Measurements from ENCODE around the gene CAPN8. TPM values are rescaled to one million over a fixed set of nuclear protein-coding genes. Genes with fewer than 3 reads are reported as not detected.
"Not testable (repeated sequence)": the region's sequence is repeated elsewhere in the genome, so short reads cannot be mapped to it uniquely, and the experiment has no call there.

The CAPN8 gene
- total and polyA plus RNA-seq, 2 donors (not counting 1 experiment from before 2014, with no cell fraction given): 0.37 to 0.52 TPM

- no peaks in the 10 kb centered on the region for H3K36me3 ChIP-seq (replicated peaks in 1 of 2; ENCODE audit: control extremely low read depth in 1 of 2, control insufficient read depth in 1 of 2, extremely low read depth in 1 of 2, insufficient read depth in 2 of 2, low read length in 1 of 2)
- H3K9ac ChIP-seq (ENCODE audit: low read length): no peak overlapping the region
- Mint-ChIP-seq H3K4me3 (no peak overlapping the region), H3K27ac (no peak overlapping the region), H3K9me3 (ENCODE audit: insufficient read depth) (peaks cover 2% of the 10 kb centered on the region), H3K27me3 (peaks cover 16% of the 10 kb centered on the region), H3K4me1 (no peaks in the 10 kb centered on the region)
- no peak overlapping the region for H2AFZ ChIP-seq (ENCODE audit: insufficient read depth, low read depth, low read length, poor library complexity, severe bottlenecking)
- no peaks in the 10 kb centered on the region for H3K79me2 ChIP-seq (ENCODE audit: control insufficient read depth, insufficient read depth, low read length)
- H3K4me2 ChIP-seq (replicated peaks; ENCODE audit: low read depth, low read length, poor library complexity, severe bottlenecking): no peak overlapping the region
- TF ChIP-seq EZH2 (IDR thresholded peaks at IDR 0.05; ENCODE audit: borderline replicate concordance, insufficient read depth, low read depth, low read length, poor library complexity, severe bottlenecking) (no peak), CTCF (IDR thresholded peaks at IDR 0.05) (no peak)
- DNase-seq (no peak), ATAC-seq (ENCODE audit: low read depth) (no peak)
- WGBS (ENCODE audit: insufficient coverage): no CpG with 5 or more reads among the region's 4 CpGs
- peaks cover 0 to 18% (median 0%) of the 10 kb centered on the region in 3 donors for H3K9me3 ChIP-seq (ENCODE audit: control extremely low read depth in 1 of 3, control insufficient read depth in 2 of 3, insufficient read depth in 1 of 3, low read length in 2 of 3)
- no peak overlapping the region for H3K4me3 ChIP-seq (ENCODE audit: control extremely low read depth in 1 of 5, extremely low read depth in 1 of 5, insufficient read depth in 1 of 5, low read depth in 2 of 5, low read length in 4 of 5)
- H3K27me3 ChIP-seq (replicated peaks in 1 of 4; ENCODE audit: control extremely low read depth in 1 of 4, control insufficient read depth in 3 of 4, insufficient read depth in 4 of 4, low read length in 3 of 4): peaks cover 0 to 4% (median 0%) of the 10 kb centered on the region in 4 experiments
- POLR2A ChIA-PET: no interaction called here
- no peak overlapping the region for H3K27ac ChIP-seq (ENCODE audit: low read length in 2 of 2)
- CTCF ChIA-PET: no interaction called here
- intact Hi-C loops (cut with micrococcal nuclease): no loop called here
- H4K20me1 ChIP-seq (ENCODE audit: control insufficient read depth, insufficient read depth, low read length, poor library complexity, severe bottlenecking): no peaks in the 10 kb centered on the region
- H3K4me1 ChIP-seq (ENCODE audit: control insufficient read depth in 2 of 2, insufficient read depth in 2 of 2, low read length in 2 of 2): no peaks in the 10 kb centered on the region
Measured at GRCh38 chr1:223520200-223520599, 145.3 kb downstream of the CAPN8 start.

DNA sequence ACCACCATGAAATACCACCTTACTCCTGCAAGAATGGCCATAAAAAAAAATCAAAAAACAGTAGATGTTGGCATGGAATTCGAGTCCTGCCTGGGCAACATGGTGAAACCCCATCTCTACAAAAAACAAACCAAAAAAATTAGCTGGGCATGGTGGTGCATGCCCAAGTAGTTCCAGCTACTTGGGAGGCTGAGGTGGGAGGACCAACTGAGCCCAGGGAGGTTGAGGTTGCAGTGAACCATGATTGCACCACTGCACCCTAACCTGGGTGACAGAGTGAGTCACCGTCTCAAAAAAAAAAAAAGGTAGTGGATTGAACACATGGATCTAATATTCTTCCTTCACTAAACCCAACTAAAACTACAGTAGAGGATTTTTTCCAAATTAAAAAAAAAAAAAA lies 146.4 kb downstream of the CAPN8 start:
- Mint-ChIP-seq H3K4me1 (no peaks in the 10 kb centered on the region), H3K9me3 (ENCODE audit: insufficient read depth) (peaks cover 2% of the 10 kb centered on the region), H3K27ac (no peak overlapping the region), H3K27me3 (peaks cover 15% of the 10 kb centered on the region), H3K4me3 (no peak overlapping the region)
- ChIA-PET CTCF (no interaction called here), POLR2A (no interaction called here)
- no peak overlapping the region for H2AFZ ChIP-seq (ENCODE audit: insufficient read depth, low read depth, low read length, poor library complexity, severe bottlenecking)
- H3K79me2 ChIP-seq (ENCODE audit: control insufficient read depth, insufficient read depth, low read length): no peaks in the 10 kb centered on the region
- DNase-seq (no peak), ATAC-seq (ENCODE audit: low read depth) (no peak)
- peaks cover 0 to 4% (median 0%) of the 10 kb centered on the region in 4 experiments for H3K27me3 ChIP-seq (replicated peaks in 1 of 4; ENCODE audit: control extremely low read depth in 1 of 4, control insufficient read depth in 3 of 4, insufficient read depth in 4 of 4, low read length in 3 of 4)
- no peak for TF ChIP-seq CTCF (IDR thresholded peaks at IDR 0.05)
- TF ChIP-seq EZH2 (IDR thresholded peaks at IDR 0.05; ENCODE audit: borderline replicate concordance, insufficient read depth, low read depth, low read length, poor library complexity, severe bottlenecking): no peak
- H3K27ac ChIP-seq (ENCODE audit: low read length in 2 of 2): no peak overlapping the region
- H3K4me3 ChIP-seq (ENCODE audit: control extremely low read depth in 1 of 5, extremely low read depth in 1 of 5, insufficient read depth in 1 of 5, low read depth in 2 of 5, low read length in 4 of 5): no peak overlapping the region
- no peaks in the 10 kb centered on the region for H4K20me1 ChIP-seq (ENCODE audit: control insufficient read depth, insufficient read depth, low read length, poor library complexity, severe bottlenecking)
- no peaks in the 10 kb centered on the region for H3K4me1 ChIP-seq (ENCODE audit: control insufficient read depth in 2 of 2, insufficient read depth in 2 of 2, low read length in 2 of 2)
- no peak overlapping the region for H3K4me2 ChIP-seq (replicated peaks; ENCODE audit: low read depth, low read length, poor library complexity, severe bottlenecking)
- WGBS (ENCODE audit: insufficient coverage): no CpG with 5 or more reads among the region's 2 CpGs
- H3K9me3 ChIP-seq (ENCODE audit: control extremely low read depth in 1 of 3, control insufficient read depth in 2 of 3, insufficient read depth in 1 of 3, low read length in 2 of 3): peaks cover 0 to 18% (median 0%) of the 10 kb centered on the region in 3 donors
- H3K36me3 ChIP-seq (replicated peaks in 1 of 2; ENCODE audit: control extremely low read depth in 1 of 2, control insufficient read depth in 1 of 2, extremely low read depth in 1 of 2, insufficient read depth in 2 of 2, low read length in 1 of 2): no peaks in the 10 kb centered on the region
- intact Hi-C loops (cut with micrococcal nuclease): no loop called here
- H3K9ac ChIP-seq (ENCODE audit: low read length): no peak overlapping the region

DNA sequence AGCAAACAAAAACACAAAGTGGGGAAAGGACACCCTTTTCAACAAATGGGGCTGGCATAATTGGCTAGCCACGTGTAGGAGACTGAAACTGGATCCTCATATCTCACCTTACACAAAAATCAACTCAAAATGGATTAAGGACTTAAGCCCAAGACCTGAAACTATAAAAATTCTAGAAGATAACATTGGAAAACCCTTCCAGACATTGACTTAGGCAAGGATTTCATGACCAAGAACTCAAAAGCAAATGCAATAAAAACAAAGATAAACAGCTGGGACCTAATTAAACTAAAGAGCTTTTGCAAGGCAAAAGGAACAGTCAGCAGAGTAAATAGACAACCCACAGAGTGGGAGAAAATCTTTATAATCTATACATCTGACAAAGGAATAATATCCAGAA lies 146.9 kb downstream of the CAPN8 start:
- H4K20me1 ChIP-seq (ENCODE audit: control insufficient read depth, insufficient read depth, low read length, poor library complexity, severe bottlenecking); H3K79me2 ChIP-seq (ENCODE audit: control insufficient read depth, insufficient read depth, low read length); H3K4me3 Mint-ChIP-seq; H3K27me3 ChIP-seq (replicated peaks in 1 of 4; ENCODE audit: control extremely low read depth in 1 of 4, control insufficient read depth in 3 of 4, insufficient read depth in 4 of 4, low read length in 3 of 4); H3K36me3 ChIP-seq (replicated peaks in 1 of 2; ENCODE audit: control extremely low read depth in 1 of 2, control insufficient read depth in 1 of 2, extremely low read depth in 1 of 2, insufficient read depth in 2 of 2, low read length in 1 of 2); H3K9ac ChIP-seq (ENCODE audit: low read length); H3K27ac Mint-ChIP-seq; H3K4me1 ChIP-seq (ENCODE audit: control insufficient read depth in 2 of 2, insufficient read depth in 2 of 2, low read length in 2 of 2); H2AFZ ChIP-seq (ENCODE audit: insufficient read depth, low read depth, low read length, poor library complexity, severe bottlenecking); H3K27ac ChIP-seq (ENCODE audit: low read length in 2 of 2); H3K4me1 Mint-ChIP-seq; DNase-seq; CTCF ChIA-PET; intact Hi-C loops (cut with micrococcal nuclease); H3K9me3 Mint-ChIP-seq (ENCODE audit: insufficient read depth); H3K4me3 ChIP-seq (ENCODE audit: control extremely low read depth in 1 of 5, extremely low read depth in 1 of 5, insufficient read depth in 1 of 5, low read depth in 2 of 5, low read length in 4 of 5); POLR2A ChIA-PET; ATAC-seq (ENCODE audit: low read depth); H3K4me2 ChIP-seq (replicated peaks; ENCODE audit: low read depth, low read length, poor library complexity, severe bottlenecking): not testable (repeated sequence)
- peaks cover 18% of the 10 kb centered on the region for H3K27me3 Mint-ChIP-seq
- 67% methylated on average over 1 of the region's 1 CpG for WGBS (ENCODE audit: insufficient coverage)
- peaks cover 0 to 18% (median 0%) of the 10 kb centered on the region in 3 donors for H3K9me3 ChIP-seq (ENCODE audit: control extremely low read depth in 1 of 3, control insufficient read depth in 2 of 3, insufficient read depth in 1 of 3, low read length in 2 of 3)

Measured in B cell (primary cell).